Inflammatory macrophage treated with lipopolysaccharide for 4 hours (primary cell): ENCODE measurements around the gene GBGT1.
"Not testable (repeated sequence)": the region's sequence is repeated elsewhere in the genome, so short reads cannot be mapped to it uniquely, and the experiment has no call there.

Experiments used
- DNase-seq: peaks from one replicate; pipeline ENCODE4 v3.0.0-alpha.2; 2020

The GBGT1 gene

DNA sequence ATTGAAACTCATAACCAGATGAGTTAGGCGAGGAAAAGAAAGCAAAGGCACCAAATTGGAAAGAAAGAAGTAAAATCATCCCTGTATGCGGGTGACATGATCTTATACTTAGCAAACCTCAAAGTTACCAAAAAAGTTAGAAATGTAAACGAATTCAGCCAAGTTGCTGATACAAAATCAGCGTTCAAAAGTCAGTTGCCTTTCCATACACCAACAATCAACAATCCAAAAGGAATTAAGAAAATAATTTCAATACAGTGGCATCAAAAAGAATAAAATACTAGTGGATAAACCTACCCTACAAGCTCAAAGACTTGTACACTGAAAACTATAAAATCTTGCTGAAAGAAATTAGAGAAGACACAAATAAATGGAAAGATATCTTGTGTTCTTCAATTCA is 30.9 kb upstream of the GBGT1 start:
- no peak for DNase-seq

DNA sequence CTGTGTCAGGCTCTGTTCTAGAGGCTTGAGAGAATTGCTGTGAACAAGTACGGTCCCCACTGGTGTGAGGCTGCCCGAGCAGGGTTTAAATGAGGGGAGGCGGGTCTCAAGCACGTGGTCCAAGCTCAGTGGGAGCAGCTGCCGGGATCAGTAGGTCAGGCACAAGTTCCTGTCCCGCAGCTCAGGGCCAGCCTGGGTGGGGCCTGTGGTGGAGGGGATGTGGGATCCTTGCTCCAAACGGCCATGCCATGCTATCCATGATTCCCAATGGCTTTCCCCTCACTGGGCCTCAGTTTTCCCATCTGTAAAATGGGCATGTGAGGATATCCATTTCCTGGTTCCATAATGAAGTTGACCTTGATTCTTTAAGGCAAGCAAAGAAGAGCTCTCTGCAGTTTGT is 28.3 kb upstream of the GBGT1 start:
- DNase-seq, result no peak

DNA sequence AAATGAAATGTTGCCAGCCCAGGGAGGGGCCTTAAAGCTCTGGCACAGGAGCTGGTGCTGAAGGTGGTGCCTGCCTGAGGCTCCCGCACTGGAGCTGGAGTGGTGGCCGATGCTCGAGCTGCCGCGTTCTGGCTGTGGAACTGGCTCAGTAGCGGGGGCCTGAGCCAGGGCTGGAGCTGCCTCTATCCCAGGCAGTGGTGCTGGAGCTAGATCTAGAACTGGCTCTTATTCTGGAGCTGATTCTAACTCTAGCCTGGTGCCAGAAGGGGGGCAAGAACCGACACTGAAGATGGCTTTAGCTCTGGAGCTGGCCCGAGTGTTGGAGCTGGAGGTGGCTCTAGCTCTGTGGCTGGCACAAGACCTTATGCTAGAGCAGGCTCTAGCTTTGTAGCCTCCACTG is 26.1 kb upstream of the GBGT1 start:
- DNase-seq, result no peak

DNA sequence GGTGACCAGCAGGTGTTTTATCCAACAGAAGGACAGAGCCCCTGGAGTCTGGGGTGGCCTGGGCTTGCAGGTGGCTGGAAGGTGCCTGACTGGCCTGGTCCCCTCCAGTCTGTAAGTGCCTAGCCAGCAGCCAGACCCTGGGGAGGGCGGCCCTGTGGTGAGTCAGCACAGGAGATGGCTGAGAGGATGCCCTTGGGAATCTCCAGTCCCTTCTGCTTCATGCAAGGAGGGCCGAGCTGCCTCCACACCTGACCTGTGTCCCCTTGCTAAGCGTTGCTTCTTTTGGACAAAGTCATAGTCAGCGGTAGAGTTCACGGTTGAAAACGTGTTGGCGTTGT is 25.1 kb upstream of the GBGT1 start:
- DNase-seq, result no peak

DNA sequence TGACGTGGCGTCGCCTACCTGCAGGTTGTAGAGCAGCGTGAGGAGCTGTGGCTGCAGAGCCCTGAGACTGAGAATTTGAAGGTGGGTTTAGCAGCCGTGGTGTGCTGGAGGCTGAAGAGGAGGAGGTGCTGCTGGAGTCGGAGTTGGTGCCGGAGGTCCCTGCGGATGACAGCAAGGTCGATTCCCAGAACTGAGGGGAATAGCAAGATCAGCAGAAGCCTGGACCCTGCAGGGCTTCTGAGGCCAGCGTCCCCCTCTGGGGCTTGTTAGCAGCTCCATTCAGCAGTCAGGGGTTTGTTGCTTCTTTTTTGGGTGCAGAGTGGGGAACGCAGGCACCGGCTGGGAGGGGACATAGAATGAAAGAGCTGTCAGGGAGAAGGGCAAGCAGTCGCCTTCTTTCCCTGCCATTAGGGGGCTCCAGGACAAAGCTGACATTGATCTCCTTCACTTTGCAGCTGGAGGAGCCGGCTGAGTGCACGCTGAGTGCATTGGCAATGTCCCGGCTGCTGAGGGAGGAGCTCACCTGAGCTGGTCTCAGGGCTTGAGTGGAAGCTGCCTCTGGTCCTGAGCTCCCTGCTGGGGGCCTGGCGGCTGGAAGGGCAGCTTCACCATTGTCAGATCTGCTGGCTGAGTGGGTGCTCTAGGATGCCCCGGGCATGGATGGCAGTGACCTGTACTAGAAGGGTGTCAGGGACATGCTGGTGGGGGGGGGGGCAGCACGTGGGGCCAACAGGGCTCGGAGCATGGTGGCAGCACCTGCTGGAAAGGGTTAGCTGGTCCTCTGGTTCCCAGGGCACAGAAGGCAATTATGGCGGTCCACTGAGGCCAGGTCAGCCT is 24.5 kb upstream of the GBGT1 start:
- no peak for DNase-seq

DNA sequence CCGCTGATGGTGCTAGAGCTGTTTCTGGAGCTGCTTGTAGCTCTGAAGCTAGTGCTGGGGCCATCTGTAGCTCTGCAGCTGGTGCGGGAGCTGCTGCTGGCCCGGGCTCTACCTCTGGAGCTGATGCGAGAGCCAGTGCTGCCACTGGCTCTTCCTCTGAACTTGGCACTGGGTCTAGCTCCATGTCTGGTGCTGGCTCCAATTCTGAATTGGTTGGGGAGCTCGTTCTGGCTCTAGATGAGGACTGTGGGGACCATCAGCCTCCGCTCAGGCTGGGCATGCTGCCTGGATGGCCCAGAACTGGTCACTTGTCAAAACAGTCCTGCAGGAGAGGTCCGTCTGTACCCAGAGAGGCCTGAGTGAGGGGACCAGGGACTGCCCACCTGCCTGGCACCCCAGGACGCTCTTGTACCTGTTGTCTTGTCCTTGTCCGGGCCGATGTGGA is 23.9 kb upstream of the GBGT1 start:
- DNase-seq, result no peak

DNA sequence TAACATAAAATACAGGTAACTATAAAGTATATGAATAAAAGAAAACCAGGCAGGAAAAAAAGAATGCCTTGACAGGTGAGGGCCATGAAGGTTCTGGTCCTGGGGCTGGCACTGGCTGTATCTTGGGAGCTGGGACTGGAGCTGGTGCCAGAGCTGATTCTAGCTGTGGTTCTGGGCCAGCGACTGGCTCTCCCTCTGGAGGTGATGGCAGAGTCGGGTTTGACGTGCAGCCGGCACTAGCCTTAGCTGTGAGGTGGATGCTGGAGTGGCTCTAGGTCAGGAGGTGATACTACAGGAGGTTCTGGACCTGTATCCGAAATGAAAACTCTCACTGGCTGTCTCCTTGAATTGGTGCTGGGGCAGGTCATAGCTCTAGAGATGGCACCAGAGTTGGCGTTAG is 23.0 kb upstream of the GBGT1 start:
- no peak for DNase-seq

DNA sequence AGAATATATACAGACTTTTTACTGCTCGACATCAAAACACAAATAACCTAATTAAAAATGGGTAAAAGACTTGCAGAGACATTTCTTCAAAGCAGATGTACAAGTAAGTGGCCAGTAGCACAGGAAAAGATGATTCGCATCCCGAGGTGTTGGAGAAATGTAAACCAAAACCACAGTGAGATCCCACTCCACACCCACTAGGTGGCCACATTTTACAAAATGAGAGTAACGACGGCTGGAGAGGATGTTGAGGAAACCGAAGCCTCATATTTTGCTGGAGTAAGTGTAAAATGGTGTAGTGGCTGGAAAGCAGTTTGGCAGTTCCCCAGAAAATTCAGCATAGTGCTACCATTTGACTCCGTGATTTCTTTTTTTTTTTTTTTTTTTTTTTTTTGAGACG is 21.3 kb upstream of the GBGT1 start:
- DNase-seq, result peak; percentile 81

DNA sequence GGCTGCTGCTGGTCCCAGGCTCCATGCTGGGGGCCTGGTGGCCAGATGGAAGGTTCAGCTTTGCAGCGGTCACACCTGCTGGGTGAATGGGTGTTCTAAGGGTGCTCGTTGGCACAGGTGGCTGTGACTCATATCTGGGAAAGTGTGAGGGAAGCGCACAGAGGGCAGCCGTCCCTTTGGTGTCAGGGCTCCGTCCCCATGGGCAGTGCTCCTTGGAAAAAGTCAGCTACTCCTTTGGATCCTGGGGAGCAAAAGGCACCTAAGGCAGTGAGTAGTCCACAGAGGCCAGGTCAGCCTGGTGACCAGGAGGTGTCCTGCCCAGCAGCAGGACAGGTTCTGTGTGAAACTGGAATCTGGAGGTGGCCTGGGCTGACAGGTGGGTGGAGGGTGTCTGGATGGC is 18.4 kb upstream of the GBGT1 start:
- no peak for DNase-seq

DNA sequence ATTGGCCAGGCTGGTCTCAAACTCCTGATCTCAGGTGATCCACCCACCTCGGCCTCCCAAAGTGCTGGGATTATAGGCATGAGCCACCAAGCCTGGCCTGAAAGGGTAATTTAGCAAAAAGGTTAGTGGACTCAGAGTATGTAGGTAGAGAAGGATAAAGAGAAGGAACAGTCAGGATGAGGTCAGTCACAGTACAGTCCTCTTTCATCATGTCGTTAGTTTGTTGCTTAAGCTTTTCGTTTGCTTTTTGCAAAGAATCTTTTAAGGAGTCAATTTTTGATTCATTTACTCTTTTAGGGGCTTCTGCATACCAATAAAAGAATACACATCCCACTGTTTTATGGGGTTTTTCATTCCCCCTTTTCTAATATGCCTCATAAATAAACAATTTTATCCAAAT is 17.8 kb upstream of the GBGT1 start:
- peak; percentile 55 for DNase-seq

DNA sequence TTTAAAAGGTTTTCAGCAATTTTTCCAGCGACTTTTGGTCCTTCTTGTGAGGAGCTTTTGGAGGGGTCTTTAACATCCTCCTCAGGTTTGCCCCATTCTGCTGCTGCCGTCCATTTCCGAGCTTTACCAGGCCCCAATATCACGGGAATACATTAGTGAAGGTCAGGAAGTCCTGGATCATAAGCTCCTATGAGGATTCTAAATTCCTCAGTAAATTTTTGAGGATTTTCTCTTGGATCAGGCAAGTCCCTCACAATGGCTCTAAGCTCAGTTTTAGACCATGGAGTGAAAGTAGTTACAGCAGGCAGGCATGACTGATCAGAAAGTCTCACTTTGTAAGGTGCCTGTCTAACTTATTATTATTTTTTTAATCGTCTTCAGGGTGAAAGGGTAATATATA is 17.2 kb upstream of the GBGT1 start:
- DNase-seq, result no peak

DNA sequence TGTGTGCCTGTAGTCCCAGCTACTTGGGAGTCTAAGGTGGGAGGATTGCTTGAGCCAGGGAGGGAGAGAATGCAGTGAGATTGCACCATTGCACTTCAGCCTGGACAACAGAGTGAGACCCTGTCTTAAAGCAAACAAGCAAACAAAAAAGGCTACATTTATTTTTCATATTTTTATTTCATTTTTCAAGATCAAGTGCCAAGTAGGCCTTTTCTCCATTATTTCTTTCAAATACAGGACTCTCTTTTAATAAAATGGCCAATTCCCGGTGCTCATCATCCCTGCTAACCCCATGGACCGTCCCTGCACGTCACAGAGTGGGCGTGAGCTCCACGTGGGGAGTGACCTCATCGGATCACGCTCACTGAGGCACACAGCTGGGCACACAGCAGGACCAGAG is 9.3 kb upstream of the GBGT1 start:
- DNase-seq, result no peak

DNA sequence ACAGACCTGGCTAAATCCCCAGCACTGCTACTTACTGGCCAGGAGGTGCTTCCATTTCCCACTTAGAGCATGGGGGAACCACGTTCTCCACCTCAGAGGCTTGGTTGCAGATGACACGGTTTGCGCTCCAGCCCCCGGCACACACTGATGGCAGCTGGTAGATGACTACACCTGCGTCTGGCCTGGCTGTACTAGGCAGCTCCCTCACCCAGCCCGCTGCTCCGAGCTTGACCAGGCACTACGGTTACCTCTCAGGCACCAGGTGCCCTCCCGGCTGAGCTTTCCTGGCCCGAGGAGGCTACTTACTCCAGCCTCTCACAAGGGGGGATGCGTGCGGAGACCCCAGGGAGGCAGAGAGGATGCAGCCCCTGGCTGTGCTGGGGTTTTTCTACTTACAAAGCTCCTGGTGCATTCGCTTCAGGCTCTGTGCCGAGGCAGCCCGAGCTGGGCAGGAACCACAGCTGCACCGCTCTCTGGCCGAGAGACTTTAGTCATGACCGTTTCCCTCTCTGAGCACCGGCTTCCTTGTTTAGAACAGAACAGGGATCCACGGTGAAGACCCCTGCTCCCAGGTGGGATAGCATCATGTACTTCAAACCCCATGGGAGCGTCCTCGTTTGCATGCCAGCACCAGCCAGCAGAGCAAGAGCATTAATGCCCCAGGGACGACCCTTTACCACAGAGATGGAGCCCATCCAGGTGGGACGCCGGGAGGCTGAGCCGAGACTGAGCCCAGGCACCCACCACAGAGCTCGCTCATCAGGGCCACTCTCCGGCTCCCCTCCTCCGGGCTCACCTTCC is 7.6 kb upstream of the GBGT1 start:
- no peak for DNase-seq

DNA sequence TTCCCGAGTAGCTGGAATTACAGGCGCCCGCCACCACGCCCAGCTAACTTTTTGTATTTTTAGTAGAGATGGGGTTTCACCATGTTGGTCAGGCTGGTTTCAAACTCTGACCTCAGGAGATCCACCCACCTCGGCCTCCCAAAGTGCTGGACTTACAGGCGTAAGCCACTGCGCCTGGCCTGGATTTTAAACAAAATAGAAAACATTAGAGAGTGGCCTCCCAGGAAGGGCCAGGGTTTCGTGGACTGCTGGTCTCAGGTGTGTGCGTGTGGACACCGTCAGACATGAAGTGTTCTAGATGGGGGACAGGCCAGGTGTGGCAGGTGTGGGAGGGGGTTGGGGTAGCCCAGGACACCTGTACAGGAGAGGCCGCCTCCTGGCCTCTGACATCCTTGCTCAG is 7.0 kb upstream of the GBGT1 start:
- no peak for DNase-seq

DNA sequence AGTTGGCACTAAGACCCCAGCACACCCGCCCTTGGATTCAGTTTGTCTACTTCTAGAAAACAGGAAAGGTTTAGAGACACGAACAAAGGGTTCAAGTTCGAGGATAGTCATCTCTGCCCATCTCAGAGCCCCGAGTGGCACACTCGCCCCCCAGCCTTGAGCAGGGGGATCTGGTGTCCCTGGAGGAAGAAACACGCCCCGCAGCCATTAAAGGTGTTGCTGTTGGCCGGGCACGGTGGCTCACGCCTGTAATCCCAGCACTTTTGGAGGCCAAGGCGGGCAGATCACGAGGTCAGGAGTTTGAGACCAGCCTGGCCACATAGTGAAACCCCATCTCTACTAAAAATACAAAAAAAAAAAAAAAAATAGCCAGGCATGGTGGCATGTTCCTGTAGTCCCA is 6.0 kb upstream of the GBGT1 start:
- not testable (repeated sequence) for DNase-seq

DNA sequence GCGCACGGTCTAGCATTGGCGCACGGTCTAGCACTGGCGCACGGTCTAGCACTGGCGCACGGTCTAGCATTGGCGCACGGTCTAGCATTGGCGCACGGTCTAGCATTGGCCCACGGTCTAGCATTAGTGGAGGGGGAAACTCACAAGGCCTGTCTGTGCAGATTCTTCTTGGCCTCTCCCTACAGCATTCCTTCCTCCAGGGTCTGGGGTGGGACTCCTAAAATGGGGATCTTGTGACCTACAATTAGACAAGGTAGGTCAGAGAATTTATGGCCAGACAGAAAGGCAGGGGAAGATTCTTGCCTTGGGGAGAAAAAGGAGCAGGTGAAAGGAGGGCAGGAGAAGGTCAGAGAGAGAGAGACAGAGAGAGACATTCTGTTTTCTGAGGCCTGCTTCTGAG is 5.4 kb upstream of the GBGT1 start:
- no peak for DNase-seq

DNA sequence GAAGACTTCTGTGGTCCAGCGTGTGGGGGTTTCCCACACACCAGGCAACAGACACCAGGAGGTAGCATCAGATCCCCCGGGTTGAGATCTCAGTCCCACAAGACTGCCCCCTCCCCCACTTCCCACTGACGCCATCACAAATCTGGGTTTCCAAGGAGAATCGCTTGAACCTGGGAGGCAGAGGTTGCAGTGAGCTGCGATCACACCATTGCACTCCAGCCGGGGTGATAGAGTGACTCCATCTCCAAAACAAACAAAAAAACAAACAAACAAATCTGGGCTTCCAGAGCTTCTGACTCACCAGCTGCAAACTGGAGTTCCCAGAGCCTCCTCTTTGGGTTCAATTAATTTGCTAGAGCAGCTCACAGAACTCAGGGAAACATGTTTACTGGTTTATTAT is 4.7 kb upstream of the GBGT1 start:
- no peak for DNase-seq

DNA sequence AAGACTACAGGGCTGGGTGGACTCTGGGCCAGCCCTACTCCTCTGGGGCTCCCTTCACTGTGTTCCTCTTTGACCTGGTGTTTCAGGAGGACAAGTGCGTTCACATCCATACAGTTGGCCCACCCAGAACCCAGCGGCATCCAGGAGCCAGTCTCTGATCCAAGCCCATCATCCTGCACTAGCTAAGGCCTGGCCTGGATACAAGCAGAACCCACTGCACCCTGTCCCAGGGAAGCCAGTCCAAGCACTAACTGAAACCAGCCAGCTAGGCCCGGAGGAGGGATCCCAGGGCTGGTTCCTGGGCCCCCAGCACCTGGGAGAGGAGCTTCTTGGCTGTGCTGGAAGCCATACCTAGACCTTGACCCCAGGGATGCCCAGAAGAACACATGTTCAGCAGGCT is 4.1 kb upstream of the GBGT1 start:
- DNase-seq, result no peak

DNA sequence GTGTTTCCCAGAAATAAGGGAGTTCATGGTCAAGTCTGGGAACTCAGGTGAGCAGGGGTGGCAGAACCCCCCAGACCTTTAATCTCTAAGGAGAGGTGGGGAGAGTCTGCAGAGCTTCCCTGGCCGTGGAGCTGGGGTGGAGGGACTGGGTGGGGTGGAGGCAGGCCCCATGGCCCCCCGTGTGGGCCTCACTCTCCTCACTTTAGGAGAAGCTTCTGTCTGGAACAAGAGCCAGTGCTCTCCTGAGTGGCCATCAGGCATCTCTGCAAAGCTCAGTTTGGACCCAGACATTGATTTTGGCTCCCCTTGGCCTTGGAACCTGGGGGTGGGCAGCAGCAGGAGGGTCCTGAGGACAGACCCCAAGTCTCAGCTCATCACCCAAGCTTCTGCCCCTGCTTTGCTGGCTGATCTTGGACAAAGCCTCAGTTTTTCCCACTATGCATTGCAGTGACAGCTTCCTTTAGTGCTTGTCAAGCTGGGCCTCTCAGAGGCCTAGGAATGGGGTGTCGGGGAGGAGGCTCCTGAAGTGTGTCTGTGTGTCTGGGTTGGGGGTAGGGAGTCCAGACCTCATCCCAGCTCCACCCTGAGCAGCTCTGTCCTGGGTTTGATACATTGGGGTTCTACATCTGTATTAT is 3.5 kb upstream of the GBGT1 start:
- DNase-seq, result no peak

DNA sequence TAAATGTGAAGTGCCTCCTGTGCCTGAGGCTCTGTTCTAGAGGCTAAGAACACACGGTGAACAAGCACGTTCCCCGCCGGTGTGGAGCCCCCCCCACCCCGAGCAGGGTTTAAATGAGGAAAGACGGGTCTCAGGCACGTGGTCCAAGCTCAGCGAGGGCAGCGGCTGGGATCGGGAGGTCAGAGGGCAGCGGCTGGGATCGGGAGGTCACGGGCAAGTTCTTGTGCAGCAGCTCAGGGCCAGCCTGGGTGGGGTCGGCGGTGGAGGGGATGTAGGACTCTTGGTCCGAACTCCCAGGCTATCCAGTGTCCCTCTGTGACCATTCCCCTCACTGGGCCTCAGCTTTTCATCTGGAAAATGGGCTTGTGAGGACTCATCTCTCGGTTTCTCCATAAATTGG is 2.7 kb upstream of the GBGT1 start:
- DNase-seq, result no peak

DNA sequence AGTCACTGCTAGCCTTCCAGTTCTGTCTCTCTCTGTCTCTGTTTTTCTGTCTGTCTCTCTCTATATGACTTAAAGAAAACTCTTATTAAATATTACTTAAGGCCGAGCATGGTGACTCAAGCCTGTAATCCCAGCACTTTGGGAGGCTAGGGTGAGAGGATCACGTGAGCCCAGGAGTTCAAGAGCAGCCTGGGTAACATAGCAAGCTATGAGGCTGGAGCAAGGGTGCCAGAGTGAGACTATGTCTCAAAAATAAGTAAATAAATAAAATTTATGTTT is 1.7 kb upstream of the GBGT1 start:
- no peak for DNase-seq

DNA sequence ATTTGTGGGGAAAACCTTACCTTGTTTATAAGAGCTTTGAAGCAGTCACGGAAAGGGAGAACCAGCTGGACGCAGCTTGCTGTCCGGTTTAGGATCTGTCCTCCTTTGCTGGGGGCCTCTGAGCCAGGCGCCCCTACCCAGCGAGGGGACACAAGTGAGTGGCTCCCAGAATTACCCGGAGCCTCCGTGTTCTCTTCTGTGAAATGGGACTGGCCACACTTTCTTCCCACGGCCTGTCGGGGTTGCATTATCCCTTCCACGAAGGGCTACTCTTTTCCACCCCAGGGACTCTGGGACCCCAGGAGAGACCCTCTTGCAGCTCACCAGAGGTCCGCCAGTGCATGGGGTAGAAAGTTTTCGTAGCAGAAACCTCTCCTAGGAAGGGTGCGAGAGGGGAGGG is 477 bp upstream of the GBGT1 start:
- DNase-seq, result no peak

DNA sequence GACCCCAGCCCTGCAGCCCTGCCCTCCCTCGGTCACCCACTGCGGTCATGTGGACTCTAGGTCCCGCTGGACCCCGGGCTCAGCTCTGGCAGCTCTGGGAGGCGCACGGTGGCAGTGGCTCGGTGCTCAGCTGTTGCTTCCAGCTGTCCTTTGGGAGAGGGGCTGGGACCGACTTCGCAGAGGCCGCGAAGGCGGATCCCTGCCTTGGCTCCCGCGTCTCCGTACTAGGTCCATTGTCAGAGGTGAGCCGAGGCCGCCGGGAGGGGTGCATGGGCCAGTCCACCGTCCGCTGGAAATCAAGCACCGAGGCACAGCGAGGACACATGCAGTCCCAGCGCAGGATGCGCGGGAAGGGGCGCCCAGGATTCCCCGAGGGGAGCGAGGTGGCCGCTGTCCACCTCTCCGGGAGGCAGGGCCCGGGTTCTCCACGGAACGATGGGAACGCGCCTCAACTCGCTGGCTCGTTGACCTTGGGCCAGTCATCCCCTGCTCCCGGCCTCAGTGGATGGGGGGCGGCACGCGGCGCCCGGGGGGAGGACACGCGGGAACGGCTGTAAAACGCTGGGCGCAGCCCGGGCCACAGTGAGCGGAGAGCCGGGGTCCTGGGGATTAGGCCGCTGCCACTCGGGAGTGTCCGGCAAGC is 732 bp downstream of the GBGT1 start:
- no peak for DNase-seq

DNA sequence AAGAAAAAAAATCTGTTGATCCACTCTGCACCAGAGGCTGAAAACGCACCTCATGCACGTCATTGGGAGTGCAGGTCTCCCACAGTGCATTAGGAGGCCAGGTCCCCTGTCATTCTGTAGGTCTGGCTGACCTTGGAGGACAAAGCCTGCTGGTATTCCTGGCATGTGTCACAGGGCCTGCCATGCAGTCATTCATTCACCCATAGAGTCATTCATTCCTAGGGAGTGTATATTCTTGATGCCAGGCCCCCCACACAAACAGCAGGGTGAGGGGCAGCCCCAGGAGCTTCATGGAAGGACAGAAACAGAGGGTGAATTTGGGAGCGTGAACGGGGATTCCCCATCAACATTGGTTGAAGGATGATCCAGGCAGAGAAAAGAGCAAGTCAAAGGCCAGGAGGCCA is 2.2 kb downstream of the GBGT1 start:
- no peak for DNase-seq
